NCI-H446 treated with DMSO at 0.1 percent for 48 hours (cell line): ENCODE data around the gene DBI.
A peak's percentile ranks its signal among the peaks of the same experiment; 100 is the strongest.

Experiments used
- DNase-seq: peaks from one replicate; lab custom pipeline; 2025; lab: John Stamatoyannopoulos, UW

The DBI gene

DNA sequence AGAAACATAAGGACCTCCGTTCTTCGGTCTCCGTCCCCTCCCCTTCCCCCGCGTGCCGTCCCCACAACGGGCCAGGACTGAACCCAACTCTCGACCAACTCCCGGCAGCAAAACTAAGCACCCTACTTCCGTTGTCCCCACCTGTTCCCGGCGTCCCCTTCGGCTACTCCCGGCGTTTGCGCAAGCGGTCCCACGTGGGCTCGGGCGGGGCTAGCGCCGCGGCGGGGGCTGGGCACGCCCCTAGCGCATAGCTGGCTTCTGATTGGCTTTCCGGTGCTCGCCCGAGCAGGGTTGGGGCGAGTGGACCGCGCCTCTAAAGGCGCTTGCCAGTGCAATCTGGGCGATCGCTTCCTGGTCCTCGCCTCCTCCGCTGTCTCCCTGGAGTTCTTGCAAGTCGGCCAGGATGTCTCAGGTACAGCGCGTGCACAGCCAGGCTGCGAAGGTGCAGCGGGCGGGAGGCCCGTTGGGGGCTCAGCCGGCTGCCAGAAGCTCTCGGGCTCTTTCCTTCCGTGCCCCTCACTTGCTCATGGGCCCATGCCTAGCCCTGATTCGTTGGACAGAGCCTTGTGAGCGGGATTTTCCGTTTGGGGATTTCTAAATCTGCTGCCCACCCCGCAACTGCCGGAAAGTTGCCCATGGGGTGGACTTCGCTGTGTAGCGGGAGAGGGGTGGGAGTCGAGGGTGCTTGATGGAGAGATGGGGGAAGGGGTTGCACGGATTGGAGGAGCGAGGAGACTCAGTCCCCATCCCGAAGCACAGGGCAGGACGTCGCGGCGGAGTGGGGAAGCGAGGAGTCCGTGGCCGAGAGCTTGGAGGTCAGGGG lies at the start of gene DBI, which contains the start of gene C2orf76:
Gene DBI (plus strand): TSS at position 329 of the 823 bp plus-strand sequence. CDS start 75 bp downstream, at position 404.
Gene C2orf76 (minus strand): TSS at position 186 of the 823 bp plus-strand sequence. CDS start 26,875 bp downstream, outside the sequence.
- peak; percentile 92 for DNase-seq

DNA sequence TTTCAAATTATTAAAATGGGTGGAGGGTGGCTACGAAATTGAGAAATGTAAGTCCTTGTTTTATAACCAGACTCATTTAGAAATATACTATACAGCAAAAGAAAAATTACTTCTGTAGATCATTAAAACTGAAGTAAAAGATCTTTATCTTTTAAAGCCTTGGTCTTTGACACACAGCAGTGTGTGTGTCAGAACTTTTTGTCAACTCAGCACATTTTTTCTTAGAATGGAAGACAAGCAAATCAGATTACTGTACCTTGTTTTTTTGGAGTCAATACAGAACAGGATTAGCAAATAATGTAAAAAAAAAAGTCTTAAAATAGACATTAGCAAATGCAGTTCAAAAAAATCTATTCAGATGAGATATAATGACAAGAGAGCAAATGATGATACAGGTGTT lies 49.2 kb upstream of the DBI start:
- DNase-seq, result no peak

DNA sequence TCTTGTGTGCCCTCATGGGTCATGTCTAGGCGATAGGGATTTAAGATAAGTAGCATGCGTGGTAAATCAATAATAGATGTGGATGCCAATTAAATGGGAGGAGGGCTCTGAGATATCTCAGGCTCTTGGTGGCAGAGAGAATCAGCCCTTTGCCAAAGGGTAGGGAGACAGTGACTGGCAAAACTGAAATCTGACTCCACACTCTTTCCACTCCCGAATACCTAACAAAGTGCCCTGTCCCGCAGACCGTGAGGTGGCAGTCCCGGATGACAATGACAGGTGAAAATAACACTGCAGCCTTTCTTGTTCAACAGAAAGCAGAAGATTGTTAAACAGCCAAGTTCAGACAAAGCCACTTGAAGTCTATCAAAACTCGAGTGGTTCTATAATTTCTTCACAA lies 47.2 kb upstream of the DBI start:
- no peak for DNase-seq

DNA sequence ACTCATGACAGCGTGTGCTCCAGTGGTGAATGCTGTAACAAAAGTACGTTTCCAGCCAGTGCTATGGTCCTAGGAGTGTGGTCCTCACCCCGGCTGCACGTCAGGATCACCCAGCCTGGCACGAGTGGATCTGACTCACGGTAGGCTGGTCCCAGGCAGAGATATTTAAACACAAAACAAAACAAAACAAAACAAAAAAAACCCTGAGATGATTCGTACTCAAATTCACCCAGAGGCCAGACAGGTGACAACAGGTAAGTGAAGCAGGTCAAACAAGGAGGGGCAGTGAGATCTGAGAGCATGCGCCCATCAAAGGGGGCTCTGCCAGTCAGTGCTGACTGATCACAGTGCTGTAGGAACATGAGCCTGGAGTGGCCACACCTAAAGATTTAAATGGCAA lies 43.3 kb upstream of the DBI start:
- DNase-seq, result no peak

DNA sequence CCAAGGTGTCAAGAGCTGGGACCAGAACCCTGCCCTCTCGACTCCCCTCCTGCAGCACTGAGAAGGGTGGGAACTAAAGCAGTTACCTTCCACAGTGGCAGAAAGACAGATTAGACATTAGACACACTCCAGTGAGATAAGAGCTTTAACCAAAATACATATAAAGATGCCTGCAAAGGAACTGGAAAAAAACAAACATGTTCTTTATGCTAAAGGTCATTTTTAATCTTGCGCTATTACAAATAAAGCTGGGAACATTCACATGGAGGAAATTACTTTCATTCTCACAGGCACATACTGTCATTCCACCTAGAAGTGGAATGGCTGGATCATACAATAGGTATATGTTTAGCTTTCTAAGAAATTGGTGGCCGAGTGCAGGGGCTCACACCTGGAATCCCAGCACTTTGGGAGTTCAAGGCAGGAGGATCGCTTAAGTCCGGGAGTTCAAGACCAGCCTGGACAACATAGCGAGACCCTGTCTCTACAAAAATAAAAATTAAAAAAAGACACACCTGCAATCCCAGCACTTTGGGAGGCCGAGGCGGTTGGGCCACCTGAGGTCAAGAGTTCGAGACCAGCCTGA lies 42.0 kb upstream of the DBI start:
- no peak for DNase-seq

DNA sequence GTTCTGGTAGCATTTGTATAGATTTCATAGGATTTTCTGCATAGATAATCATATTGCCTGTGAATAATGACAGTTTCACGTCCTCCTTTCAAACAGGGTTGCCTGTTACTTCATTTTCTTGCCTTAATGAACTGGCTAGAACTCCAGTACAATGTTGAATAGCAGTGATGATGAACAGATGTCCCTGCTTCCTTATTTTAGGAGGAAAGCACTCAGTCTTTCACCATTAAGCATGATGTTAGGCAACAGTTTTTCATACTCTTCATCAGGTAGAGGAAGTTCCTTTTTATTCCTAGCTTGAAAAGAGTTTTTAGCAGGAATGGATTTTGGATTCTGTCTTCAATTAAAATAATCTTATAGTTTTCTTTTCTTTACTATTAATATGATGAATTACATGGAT lies 39.8 kb upstream of the DBI start:
- DNase-seq, result no peak

DNA sequence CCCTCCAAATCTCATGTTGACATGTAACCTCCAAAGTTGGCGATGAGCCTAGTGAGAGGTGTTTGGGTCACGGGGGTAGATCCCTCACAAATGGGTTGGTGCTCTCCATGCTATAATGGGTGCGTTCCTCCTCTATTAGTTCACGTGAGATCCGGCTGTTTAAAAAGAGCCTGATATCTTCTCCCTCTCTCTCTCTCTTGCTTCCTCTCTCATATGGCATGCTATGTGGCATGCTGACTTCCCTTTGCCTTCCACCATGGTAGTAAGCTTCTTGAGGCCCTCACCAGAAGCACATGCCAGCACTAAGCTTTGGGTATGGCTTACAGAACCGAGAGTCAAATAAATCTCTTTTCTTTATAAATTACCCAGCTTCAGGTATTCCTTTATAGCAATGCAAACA lies 39.3 kb upstream of the DBI start:
- DNase-seq, result no peak

DNA sequence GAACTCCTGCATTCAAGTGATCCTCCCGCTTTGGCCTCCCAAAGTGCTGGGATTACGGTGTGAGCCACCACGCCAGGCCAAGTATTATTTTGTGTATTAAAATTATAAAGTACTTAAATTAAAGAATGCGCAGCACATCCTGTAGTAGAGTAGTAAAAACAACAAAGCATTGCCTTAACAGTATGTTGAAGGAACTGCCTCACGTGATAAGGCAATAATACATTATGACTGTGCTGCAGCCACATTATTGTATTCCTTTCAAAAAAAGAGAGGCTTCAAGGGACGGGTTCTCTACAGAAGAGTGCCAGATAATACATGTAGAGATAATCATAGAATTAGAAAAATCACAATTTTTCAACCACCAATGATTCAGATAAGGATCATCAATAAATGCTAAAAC lies 33.8 kb upstream of the DBI start:
- no peak for DNase-seq

DNA sequence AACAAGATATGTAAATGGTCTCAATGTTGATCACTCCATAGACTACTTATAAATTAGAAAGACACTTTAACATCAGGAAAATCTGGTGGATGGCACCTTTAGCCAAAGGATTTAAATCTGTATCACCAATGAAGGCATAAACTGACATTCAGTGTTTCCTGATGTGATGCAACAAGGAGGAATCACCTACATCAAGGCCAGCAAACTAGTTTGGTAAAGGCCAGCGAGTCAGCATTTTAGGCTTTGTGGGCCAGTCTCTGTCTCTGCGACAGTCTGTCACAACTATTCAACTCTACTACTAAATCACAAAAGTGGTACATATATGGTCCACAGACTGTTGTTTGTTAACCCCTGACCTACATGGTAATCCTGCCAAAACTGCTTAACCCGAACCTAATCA lies 33.4 kb upstream of the DBI start:
- no peak for DNase-seq

DNA sequence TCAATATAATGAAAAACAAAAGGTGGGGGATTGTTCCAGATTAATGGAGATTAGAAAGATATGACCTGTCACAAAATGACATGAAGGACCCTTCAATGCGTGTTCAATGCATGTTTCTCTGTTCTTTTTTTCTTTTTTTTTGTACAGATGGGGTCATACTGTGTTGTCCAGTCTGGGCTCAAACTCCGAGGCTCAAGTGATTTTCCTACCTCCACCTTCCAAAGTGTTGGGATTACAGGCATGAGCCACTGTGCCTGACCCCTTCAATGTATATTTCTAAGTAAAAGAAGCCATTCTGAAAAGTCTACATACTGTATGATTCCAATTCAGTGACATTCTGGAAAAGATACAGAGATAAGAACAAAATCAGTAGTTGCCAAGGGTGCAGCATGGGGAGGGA lies 32.9 kb upstream of the DBI start:
- DNase-seq, result no peak

DNA sequence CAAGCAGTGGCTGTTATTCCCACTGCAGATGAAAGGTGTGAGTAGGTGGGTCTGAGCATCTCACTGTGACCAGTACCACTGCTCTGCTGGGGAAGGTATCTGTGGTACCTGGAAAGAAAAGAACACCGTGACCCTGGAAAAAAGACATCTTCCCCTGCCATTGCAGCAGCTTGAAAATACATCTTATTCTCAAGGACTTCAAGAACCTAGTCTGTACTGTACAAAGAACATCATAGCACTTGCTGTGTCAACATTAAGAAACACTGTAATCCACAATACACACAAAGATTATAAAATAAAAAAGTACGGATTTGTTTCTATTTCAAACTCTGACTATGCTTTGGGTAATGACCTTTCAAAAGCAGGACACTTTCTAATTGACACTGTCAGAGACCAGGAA lies 29.0 kb upstream of the DBI start:
- no peak for DNase-seq

DNA sequence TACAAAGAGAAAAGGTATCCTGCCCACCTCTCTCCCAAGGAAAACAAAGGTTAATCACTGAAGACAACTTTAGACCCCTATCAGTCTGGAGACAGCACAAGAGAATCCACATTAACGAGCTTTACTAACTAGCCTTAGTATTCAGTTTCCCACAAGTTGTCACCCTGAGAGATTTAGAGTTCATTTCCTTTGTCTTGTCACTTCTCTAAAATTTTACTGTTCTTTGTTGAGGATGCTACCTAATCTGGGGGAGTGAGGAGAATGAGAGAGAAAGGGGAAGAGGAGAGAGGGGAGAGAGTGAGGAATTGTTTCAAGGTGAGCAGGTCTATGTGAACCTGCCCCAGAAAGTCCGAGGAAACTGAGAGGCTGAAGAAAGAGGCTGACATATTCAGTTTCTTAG lies 28.5 kb upstream of the DBI start:
- DNase-seq, result no peak

DNA sequence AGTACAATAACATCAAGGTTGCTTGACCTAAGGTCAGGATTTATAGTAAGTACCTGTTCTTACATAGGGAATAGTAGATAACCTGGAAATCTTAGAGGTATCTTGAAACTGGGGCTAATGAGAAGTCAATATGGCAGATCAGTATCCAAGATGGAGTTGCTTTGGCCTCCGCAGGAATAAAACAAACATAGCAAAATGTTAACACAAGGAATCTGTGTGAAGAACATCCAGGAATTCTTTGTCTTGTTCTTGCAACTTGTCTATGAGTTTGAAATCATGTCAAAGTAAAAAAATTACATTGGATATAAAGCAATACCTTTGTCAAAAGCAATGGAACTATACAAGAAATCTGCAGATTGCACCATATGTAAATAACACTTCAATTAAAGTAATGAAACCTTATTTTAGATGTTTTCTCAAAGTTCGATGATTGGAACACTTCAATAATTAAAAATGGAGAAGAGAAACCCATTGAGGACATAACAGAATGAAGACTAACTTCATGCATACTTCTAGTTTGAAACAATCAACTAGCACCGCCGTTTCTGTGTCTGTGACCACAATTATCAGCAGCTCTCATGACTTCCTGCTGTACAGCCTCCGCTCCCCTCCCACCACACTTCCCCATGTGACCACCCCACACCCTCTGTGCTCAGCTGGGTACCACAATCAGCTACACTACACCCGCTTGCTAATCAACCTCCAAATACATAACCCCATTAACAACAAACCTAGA lies 27.8 kb upstream of the DBI start:
- DNase-seq, result no peak

DNA sequence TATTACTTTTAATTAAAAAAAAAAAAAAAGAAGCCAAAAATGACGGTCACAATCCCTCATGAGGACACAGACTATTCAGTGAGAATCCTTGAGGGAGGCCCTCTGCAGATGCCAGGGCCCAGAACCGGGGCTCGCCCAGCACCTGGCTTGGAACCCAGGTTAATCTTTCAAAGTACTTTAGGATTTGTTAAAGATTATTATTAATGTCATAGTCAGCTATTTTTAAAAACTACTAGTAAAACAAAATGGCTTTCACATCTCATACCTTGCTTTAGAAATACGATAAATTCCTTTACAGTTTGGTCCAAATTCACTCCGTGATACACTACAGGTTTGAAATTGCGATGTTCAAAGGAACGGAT lies 27.2 kb upstream of the DBI start:
- no peak for DNase-seq

DNA sequence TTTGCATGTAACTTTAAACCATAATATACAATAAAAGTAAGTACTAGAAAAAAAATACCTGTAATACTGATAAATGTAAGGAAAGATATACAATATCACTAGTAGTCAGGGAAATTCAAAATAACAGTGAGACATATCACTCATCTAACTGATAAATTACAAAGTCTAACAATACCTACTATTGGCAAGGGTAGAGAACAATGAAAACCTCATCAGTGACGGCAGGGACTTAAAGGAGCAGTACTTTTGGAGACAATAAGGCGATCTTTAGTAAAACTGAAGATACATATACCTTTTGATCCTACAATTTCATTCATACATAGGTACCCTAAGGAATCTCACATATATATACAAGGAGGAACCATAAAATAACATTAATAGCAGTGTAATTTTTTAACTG lies 25.1 kb upstream of the DBI start:
- no peak for DNase-seq

DNA sequence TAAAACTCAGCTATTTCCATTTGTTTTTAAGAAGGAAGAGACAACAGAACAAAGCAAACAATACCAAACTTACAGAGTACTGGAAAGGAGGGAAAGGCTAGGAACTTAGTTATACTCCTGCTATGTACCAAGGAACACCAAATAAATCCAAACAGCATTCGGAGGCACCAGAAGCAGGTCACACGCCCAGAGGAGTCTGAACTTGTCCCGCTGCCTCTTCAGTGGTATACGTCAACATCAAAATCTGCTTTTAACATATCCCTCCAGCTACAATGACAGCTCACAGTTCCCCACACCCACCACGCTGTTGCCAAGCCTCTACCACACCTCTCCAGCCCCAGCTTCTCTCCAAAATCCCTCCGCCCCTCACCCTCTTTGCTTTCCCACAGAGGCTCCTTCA lies 17.5 kb upstream of the DBI start:
- DNase-seq, result peak; percentile 10

DNA sequence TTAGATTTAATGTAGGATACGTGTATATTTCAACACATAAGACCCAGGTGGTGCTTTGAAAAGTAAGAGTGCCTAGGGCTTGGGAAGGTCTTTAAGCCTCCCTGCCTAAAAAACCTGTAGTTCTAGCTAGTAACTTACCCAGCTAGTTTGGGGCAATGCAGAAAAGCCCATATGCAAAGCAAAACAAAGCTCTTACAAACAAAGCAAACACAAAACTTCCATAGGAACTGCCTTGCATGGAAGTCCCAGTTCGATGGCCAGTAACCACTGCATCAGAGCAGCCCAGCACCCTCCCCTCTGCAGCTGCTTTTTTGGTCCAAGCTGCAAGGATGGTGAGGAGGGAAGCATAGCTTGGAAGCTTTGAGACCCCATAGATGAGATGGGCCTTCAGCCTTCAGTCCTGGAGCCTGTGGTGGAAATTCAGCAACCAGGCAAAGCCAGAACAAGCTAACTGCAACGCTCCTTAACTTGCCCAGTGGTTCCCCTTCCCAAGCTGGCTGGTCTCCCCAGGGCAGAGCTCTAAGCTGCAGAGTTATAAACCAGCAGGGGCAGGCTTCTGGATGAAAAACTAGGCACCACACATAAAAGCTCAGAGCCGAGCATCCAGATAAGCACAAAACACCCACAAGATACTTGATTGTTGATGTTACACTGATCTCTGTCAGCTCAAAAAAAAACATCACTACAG lies 16.3 kb upstream of the DBI start:
- DNase-seq, result peak; percentile 43

DNA sequence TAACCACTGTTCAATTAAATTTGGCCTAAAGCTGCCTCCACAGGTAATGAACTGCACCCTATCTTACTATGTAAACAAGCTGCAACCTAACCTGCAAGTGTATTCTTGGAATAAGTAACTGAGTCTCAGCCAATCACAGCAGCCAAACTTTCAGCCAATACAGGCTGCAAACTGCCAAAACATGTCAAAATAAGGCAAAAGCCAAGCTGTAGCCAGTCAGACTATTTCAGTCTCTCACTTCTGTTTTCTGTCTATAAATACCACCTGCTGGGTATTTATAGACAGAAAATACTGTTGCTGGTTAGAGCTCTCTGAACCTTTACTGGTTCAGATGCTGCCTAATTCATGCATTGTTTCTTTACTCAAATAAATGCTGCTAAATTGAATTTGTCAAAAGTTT lies 14.4 kb upstream of the DBI start:
- peak; percentile 70 for DNase-seq

DNA sequence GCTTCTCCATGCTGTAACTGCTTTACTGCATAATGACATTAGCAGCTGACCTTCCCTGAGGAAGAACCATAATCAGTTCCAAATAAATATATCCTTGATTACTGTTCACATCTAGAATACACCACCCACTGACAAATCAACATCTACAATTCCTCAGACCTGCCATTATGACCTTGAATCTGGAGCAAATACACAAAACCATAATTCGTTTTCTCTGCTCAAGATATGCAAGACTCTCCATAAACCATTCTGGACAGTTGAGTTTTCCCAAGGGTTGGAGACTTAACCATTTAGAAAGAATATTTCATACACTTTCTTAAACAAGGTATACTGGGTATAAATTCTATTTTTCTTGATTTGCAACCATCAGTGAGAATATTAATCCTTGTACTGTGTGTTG lies 11.9 kb upstream of the DBI start:
- no peak for DNase-seq

DNA sequence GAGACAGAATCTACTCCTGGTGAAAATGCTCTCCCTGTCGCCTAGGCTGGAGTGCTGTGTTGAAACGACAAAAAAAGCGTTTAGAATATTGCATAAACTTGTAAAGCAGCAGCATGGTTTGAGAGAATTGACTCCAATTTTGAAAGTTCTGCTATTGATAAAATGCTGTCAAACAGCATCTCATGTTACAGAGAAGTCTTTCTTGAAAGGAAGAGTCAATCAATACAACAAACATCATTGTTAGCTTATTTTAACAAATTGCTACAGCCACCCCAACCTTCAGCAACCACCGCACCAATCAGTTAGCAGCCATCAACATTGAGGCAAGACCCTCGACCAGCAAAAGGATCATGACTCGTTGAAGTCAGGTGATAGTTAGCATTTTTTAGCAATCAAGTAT lies 7.0 kb upstream of the DBI start:
- DNase-seq, result no peak

DNA sequence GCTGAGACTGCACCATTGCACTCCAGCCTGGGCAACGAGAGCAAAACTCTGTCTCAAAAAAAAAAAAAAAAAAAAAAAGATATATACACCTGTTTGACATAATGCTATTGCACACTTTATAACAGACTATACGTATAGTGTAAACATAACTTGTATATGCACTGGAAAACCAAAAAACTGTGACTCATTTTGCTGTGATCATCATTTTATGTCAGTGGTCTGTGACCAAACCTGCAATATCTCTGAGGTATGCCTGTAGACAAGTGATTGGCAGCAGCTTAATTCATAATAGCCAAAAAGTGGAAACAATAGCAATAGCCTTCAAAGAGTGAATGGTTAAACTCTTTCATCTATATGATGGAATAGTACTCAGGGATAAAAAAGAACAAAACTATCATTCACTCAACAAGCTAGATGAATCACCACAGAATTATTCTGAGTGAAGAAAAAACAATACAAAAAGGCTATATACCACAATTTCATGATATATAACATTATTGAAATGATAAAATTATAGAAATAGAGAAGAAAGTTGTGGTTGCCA lies 6.3 kb upstream of the DBI start:
- no peak for DNase-seq

DNA sequence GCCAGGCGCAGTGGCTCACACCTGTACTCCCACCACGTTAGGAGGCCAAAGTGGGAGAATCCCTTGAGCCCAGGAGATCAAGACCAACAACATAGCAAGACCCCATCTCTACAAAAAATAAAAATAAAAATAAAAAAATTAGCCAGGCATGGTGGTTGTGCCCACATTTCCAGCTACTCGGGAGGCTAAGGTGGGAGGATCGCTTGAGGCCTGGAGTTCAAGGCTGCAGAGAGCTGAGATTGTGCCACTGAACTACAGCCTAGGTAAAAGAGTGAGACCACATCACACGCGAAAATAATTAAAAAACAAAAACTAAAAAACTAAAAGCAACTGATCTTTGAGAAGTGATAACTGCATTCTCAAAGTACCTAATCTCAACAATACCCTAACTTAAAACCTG lies 2.0 kb upstream of the DBI start:
- no peak for DNase-seq
